GM12878 (cell line): ENCODE data around the gene SLC4A3. TPM values are rescaled to one million over a fixed set of nuclear protein-coding genes. Genes with fewer than 3 reads are reported as not detected.
A peak's percentile ranks its signal among the peaks of the same experiment; 100 is the strongest.

Experiments
- ATF7 ChIP-seq: fragments of 450-650 bp; IDR thresholded peaks from 2 replicates; pipeline ENCODE4 v1.6.1; 2016; ENCODE audit warnings: low read depth, mild to moderate bottlenecking
- CBFB ChIP-seq: IDR thresholded peaks from 2 replicates; pipeline ENCODE4 v1.6.1; 2016; ENCODE audit warnings: antibody characterized with exemption, low read depth
- CBX3 ChIP-seq: fragments of 200-600 bp; sonication (generic); IDR thresholded peaks from 2 replicates; pipeline ENCODE4 v1.6.1; 2016; ENCODE audit warnings: low read depth, borderline replicate concordance
- CBX5 ChIP-seq: sonication (generic); IDR thresholded peaks from 2 replicates; pipeline ENCODE4 v1.6.1; 2016; ENCODE audit warnings: low read depth, moderate library complexity, mild to moderate bottlenecking, inconsistent platforms
- CHD1 ChIP-seq: IDR thresholded peaks from 2 replicates; pipeline ENCODE4 v1.6.1; 2012; ENCODE audit warnings: low read depth, low read length, improper control_type of control experiment
- CREM ChIP-seq: IDR thresholded peaks from 2 replicates; pipeline ENCODE4 v1.6.1; 2014; ENCODE audit warnings: antibody characterized with exemption, low read depth
- E2F4 ChIP-seq: IDR thresholded peaks from 2 replicates; pipeline ENCODE4 v1.6.1; 2012; ENCODE audit warnings: low read depth, low read length, improper control_type of control experiment
- E4F1 ChIP-seq: fragments of 450-650 bp; IDR thresholded peaks from 2 replicates; pipeline ENCODE4 v1.6.1; 2018; ENCODE audit warnings: borderline replicate concordance, mild to moderate bottlenecking; ENCODE audit not compliant: partially characterized antibody
- EED ChIP-seq: sonication (generic); IDR thresholded peaks from 2 replicates; pipeline ENCODE4 v1.6.1; 2016; ENCODE audit warnings: antibody characterized with exemption, low read depth
- GATAD2B ChIP-seq: fragments of 450-650 bp; conservative IDR thresholded peaks from 2 replicates; pipeline ENCODE4 v1.6.1; 2017; ENCODE audit warnings: low read depth, mild to moderate bottlenecking, moderate library complexity
- HDAC2 ChIP-seq: fragments of 200-600 bp; sonication (generic); IDR thresholded peaks from 2 replicates; pipeline ENCODE4 v1.6.1; 2017
- IKZF1 ChIP-seq: fragments of 450-650 bp; conservative IDR thresholded peaks from 2 replicates; pipeline ENCODE4 v1.6.1; 2017; ENCODE audit warnings: antibody characterized with exemption, mild to moderate bottlenecking
- KLF5 ChIP-seq: fragments of 450-650 bp; IDR thresholded peaks from 2 replicates; pipeline ENCODE4 v1.6.1; 2014; ENCODE audit warnings: mild to moderate bottlenecking; ENCODE audit not compliant: partially characterized antibody
- NBN ChIP-seq: fragments of 450-650 bp; IDR thresholded peaks from 2 replicates; pipeline ENCODE4 v1.6.1; 2016
- PKNOX1 ChIP-seq: fragments of 450-650 bp; IDR thresholded peaks from 2 replicates; pipeline ENCODE4 v1.6.1; 2016; ENCODE audit warnings: mild to moderate bottlenecking
- PML ChIP-seq: IDR thresholded peaks from 2 replicates; pipeline ENCODE4 v1.6.1; 2012; ENCODE audit warnings: low read length, inconsistent platforms
- POLR2A ChIP-seq: IDR thresholded peaks from 2 replicates; pipeline ENCODE4 v1.6.1; 2011; ENCODE audit warnings: low read depth, mild to moderate bottlenecking, low read length
- RFX5 ChIP-seq: IDR thresholded peaks from 2 replicates; pipeline ENCODE4 v1.6.1; 2011; ENCODE audit warnings: low read depth, low read length, improper control_type of control experiment
- RUNX3 ChIP-seq: IDR thresholded peaks from 2 replicates; pipeline ENCODE4 v1.6.1; 2012; ENCODE audit warnings: low read length, inconsistent platforms
- SMAD5 ChIP-seq: IDR thresholded peaks from 2 replicates; pipeline ENCODE4 v1.6.1; 2016; ENCODE audit warnings: antibody characterized with exemption, low read depth
- SMC3 ChIP-seq: IDR thresholded peaks from 2 replicates; pipeline ENCODE4 v1.6.1; 2011; ENCODE audit warnings: low read length, improper control_type of control experiment, borderline replicate concordance
- SP1 ChIP-seq: IDR thresholded peaks from one replicate; pipeline ENCODE4 v1.6.1; 2011; ENCODE audit warnings: low read depth, low read length
- SREBF1 ChIP-seq: IDR thresholded peaks from 2 replicates; pipeline ENCODE4 v1.6.1; 2012; ENCODE audit warnings: mild to moderate bottlenecking, low read length
- TAF1 ChIP-seq: IDR thresholded peaks from 2 replicates; pipeline ENCODE4 v1.6.1; 2011; ENCODE audit warnings: mild to moderate bottlenecking, low read depth, low read length, borderline replicate concordance
- TCF3 ChIP-seq: IDR thresholded peaks from 2 replicates; pipeline ENCODE4 v1.6.1; 2012; ENCODE audit warnings: low read depth, mild to moderate bottlenecking, low read length, borderline replicate concordance; ENCODE audit not compliant: insufficient read depth
- TCF7 ChIP-seq: IDR thresholded peaks from 2 replicates; pipeline ENCODE4 v1.6.1; 2014; ENCODE audit warnings: antibody characterized with exemption, borderline replicate concordance
- USF1 ChIP-seq: IDR thresholded peaks from 2 replicates; pipeline ENCODE4 v1.6.1; 2011; ENCODE audit warnings: borderline replicate concordance, low read depth, mild to moderate bottlenecking, moderate library complexity, mixed read lengths, low read length; ENCODE audit not compliant: insufficient read depth; ENCODE audit errors: extremely low read length
- YBX1 ChIP-seq: fragments of 450-650 bp; IDR thresholded peaks from 2 replicates; pipeline ENCODE4 v1.6.1; 2016; ENCODE audit warnings: antibody characterized with exemption
- ZZZ3 ChIP-seq: IDR thresholded peaks from 2 replicates; pipeline ENCODE4 v1.6.1; 2011; ENCODE audit warnings: low read depth; ENCODE audit not compliant: control insufficient read depth, insufficient read length
- polyA plus RNA-seq, 11 experiments: library from polyadenylated mRNA; depleted of rRNA in 4 of 11; unstranded in 6 of 11; stranded (reverse) in 5 of 11; fragments of >200 nt; fragmentation: Nextera tagmentation in 4 of 11; fragmentation: Illumina TruSeq in 1 of 11; extraction: Ambion mirVana in 4 of 11; extraction: Trizol in 1 of 11; gene quantifications; 1 replicate in 1 of 11; 2 replicates in 10 of 11; pipeline versions ENCODE4 v1.2.1 to v1.2.3, GENCODE V29; 2011 to 2016; ENCODE audit warnings: inconsistent platforms in 2 of 11, missing spikeins in 2 of 11, low read depth in 1 of 11
- total RNA-seq, 4 experiments: library from RNA; depleted of rRNA in 3 of 4; stranded (reverse); fragments of >200 nt in 3 of 4; fragmentation: Illumina TruSeq in 1 of 4; extraction: Trizol in 1 of 4; gene quantifications; 2 replicates each; pipeline versions ENCODE4 v1.2.1 to v1.2.3, GENCODE V29; 2013 to 2021

SLC4A3 gene
- total and polyA plus RNA-seq, 10 of the 15 experiments (the other 5 are each of a cell fraction or from before 2014, with no cell fraction given): 0.05 to 0.08 TPM; not detected in 8

GRCh38 chr2:219597552-219598307 lies 29.7 kb upstream of the SLC4A3 start, which contains the start of gene STK11IP (continued):
- TF ChIP-seq E2F4 (no peak), ATF7 (peak; percentile 76), HDAC2 (no peak), SP1 (peak; percentile 54), CBFB (peak; percentile 82; the same call in 1 of the 2 replicates), YBX1 (no peak), CBX3 (no peak), TAF1 (peak; percentile 72; the same call in 1 of the 2 replicates), PML (peak; percentile 71), IKZF1 (peak; percentile 74), SREBF1 (no peak), CHD1 (no peak), TCF3 (no peak), SMC3 (no peak), NBN (peak; percentile 90), PKNOX1 (peak; percentile 90), GATAD2B (peak; percentile 62), RUNX3 (peak; percentile 92), E4F1 (peak; percentile 84), SMAD5 (peak; percentile 69; the same call in 1 of the 2 replicates), TCF7 (no peak), KLF5 (peak; percentile 77), RFX5 (no peak), CREM (peak; percentile 92), ZZZ3 (no peak), EED (0 out of 2 replicates have a peak, but pooled peaks have one; percentile 17), CBX5 (no peak), USF1 (no peak), POLR2A (peak; percentile 97)
